ENCODE measurements around the gene CDC6.

Gene CDC6

GRCh38 chr17:40323391-40324381 is 36.0 kb downstream of the CDC6 start:
- DNase-seq = peak; percentile 58 to 62

DNA sequence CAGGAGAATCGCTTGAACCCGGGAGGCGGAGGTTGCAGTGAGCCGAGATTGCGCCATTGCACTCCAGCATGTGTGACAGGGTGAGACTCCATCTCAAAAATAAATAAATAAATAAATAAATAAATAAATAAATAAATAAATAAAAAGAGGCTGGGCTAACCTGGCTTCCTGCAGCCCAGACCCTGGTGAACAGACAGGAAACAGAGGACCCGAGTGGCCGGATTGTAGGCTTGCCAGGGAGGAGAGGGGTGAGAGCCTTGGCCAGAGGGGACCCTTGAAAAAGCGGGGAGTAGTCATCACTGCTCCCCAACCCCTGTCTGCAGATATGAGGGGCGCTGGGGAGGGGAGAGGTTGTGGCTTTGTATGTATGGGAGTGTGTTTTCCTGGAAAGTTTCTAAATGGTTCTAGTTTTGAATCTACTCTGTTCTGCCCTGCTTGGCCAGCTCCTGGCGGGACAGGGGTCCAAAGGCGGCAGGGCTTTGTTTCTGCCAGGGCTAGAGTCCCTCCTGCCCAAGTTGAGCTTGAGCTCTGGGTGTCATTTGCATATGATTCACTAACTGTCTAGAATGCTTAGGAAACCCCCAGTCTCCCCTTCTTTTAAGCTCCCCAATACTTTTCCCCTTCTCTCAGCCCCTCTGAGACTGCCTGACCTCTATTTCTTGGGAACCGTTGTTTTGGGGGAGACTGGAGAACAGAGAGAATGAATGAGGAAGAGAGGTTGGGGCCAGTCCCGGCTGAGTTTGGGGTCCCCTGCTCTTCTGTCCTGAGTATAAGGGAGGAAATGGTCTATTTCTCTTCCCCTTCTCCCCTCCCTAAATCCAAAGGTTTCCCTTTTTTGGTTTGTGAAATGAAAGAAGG is 37.7 kb downstream of the CDC6 start:
- DNase-seq = no peak

GRCh38 chr17:40326014-40326831 is 38.5 kb downstream of the CDC6 start:
- DNase-seq = no peak

- DNase-seq = no peak
These were observed 39.1 kb downstream of the CDC6 start for GRCh38 chr17:40326832-40327199.

DNA sequence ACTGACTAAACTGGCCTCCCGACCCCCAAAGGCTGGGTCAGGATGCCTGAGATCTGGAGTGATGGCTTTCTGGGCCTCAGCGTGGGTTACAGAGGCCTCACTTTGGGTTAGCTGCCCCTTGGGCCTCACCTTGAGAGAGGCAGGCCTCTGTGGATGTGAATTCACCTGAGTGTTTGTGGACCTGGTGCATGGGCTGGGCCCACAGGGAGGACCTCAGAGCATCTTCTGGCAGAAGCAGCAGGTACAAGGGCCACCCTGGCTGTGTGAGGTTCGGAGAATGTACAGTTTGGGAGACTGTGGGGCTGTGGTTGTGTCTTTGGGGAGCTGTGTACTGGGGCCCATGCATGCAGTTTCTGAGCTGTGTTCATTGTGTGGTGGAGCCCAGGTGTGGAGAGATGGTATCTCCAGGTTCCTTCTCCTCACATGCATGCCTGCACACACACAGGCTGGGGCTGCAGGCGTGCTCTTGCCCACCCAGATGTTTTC is 39.6 kb downstream of the CDC6 start:
- DNase-seq = no peak

DNA sequence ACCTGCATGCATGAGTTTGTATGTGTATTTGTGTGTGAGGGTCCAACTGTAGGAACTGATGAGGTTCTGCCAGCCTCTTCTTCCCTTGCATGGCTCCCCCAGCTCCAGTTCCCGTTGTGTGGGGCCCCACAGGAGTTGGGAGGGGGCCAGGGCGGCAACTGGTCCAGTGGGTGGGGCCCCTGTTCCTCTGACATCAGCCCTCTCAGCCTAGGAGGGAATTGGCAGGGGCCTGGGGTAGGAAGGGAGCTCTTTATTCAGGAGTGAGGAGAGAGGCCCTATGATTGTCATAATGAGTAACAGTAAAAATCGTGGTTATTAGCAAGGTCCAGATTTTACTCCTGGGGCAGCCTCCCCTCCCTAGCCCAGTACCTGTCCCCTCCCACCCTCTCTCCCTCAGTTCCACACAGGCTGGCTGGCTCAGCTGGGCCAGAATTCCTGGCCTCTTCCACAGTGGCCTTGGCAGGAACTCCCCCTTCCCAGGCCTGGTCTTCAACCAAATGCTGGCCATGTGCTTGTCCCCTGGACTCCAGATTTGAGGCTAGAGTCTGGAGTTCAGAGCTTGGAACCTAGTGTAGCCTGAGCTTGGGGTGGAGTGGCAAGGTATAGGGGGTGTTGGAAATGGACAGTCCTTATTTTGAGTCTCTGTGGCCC is 40.2 kb downstream of the CDC6 start:
- DNase-seq = no peak

- no peak for DNase-seq
These were observed 40.7 kb downstream of the CDC6 start for GRCh38 chr17:40328386-40328766.

DNA sequence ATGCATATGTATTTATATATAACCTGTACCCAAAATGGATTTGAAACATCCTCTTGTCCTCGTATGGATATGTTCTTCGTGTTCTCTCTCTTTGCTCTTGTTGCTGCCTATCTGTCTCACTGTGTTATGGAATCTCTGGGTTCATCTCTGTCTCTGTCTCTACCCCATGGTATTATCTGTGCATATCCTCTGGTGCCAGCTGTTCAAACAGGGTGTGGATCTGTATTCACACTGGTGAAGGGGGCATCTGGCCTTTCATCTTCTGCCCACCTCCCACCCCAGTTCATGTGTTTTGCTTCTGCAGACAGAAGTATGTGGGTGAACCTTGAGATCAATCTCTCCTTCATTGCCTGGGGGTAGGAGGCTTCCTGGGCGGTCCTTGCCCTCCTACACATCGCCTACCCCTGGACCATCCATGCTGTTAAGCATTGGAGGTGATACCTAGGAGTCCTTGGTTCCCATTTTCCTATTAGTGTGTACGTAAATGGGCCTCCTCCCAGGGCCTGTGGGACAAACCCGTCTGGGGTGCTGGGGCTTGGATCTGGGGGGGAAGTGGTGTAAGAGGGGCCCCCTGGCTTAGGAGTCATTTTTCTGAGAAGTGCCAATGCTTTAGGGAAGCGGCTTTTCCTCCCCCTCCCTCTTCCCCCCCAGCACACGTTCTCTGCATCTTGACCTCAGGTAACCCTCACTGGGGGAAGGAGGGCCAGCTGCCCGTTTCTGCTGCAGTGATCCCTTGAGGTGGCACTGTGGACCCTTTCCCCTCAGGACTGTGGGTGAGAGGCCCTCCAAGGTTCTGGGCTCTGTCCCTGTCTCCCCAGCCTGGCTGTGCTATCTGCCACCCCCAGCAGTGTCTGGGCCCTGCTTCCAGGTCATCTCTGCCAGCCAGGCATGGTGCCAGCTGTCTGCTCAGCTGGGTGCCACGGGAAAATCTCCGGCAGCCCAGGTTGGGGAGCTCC is 42.4 kb downstream of the CDC6 start:
- peak; percentile 89 to 92 for DNase-seq

DNA sequence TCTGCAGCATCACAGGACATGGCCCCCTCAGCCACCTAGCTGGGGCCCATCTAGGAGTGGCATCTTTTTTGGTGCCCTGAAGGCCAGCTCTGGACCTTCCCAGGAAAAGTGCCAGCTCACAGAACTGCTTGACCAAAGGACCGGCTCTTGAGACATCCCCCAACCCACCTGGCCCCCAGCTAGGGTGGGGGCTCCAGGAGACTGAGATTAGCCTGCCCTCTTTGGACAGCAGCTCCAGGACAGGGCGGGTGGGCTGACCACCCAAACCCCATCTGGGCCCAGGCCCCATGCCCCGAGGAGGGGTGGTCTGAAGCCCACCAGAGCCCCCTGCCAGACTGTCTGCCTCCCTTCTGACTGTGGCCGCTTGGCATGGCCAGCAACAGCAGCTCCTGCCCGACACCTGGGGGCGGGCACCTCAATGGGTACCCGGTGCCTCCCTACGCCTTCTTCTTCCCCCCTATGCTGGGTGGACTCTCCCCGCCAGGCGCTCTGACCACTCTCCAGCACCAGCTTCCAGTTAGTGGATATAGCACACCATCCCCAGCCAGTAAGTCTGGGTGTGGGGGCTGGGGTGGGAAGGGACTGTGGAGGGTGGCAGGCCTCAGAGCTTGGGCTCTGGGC is 43.3 kb downstream of the CDC6 start:
- no peak for DNase-seq

DNA sequence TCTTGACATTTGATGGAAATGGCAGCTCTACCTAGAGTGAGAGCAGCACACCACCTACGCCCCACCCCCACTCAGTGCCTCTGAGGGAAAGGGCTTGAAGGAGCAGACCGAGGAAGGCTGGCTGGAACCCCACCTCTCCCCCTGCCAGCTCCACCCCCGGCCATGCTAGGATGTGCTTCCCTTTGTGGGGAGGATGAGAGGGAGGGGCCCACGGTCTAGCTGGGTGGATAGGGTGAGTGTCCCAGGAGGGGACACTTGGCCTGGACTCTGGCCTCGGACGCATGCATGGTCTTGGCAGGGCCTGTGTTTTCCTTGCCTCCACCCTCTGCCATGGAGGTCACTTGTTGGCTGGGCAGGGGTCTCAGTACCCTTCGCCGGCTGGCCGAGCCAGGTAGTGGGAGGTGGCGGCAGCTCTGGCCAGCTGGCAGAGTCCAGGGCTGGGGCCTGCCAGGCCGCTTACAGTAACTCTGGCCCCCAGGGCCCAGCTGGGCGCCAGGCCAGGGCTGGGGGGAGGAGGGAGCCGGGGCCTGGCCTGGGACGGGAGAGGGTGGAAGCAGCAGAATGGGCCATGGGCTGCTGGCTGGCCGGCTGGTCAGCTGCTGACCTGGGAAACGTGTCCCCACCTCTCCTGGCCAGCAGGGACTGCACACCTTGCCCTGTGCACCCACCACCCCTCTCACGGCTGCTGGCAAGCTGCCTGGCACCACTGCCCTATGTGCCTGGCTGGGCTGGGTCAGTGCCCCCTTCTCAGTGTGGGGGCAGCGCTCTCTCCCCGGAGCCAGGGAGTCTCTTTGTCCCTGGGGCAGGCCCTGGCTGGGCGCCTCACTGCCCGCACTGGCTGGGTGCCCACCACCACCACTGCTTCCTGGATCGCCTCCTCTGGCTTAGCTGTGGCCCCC is 44.3 kb downstream of the CDC6 start:
- peak; percentile 30 to 40 for DNase-seq

DNA sequence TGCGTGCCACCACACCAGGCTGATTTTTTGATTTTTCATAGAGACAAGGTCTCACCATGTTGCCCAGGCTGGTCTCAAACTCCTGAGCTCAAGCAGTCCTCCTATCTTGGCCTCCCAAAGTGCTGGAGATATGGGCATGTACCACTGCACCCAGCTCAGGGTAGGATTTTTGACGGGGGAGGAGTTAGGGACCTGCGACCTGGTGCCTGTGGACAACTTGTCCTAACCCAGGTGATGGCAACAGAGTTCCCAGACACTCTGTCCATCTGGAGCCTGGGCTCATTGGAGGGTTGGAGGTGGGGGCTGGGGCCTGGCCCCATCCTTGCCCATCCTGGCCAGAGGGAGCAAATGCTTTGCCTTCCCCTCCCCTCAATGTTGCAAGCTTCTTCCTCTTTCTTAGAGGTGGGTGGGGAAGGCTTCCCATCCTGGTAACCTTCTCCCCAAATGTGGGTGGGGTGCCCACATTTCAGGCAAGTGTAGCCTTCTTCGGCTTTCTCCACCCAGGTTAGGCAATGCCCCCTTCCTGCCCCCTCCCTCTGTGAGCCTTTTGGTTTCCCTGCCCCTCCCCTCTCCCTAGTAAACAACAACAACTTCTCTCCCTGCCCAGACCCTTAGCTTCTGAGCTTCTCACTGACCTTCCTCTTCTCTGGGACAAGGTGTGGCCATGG is 46.2 kb downstream of the CDC6 start:
- DNase-seq = peak; percentile 93 to 94

GRCh38 chr17:40335620-40336019 is 47.9 kb downstream of the CDC6 start:
- DNase-seq = no peak

DNA sequence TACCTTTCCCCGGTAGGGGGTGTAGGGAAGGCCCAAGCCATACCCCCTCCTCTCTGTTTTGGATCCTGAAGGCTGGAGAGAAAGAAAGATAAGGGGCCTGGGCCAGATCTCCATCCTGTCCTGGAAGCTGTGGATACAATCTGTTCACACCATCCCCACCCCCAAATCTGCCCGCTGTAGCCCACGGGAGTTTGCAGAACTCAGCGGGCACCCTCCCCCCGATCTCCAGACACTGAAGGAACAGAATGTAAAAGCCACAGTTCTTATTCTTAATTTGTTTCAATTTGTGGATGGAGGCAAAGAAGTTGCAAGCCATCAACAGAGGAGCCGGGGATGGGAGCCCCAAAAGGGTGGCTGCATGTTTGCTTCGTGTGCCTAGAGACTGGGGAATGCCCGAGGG is 49.7 kb downstream of the CDC6 start:
- DNase-seq = no peak

DNA sequence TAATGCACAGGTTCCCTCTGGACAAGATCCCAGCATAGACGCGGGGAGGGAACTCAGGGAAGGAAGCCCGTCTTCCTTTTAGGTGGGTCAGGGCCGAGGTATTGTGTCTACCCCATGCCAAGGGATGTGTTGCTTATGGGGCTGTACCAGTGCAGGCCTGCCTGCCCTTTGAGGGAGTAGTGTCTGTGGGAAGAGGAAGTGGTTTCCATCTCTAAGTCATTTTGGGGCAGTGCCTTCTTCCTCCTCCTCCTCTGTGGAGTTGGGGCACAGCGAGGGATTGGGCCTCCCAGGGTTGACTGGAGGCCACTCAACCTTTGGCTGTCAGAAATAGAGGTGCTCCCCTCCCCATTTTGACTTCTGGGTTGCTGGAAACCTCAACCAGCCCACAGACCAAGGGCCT is 50.4 kb downstream of the CDC6 start:
- peak in 1 of 2 donors; percentile 35 for DNase-seq

DNA sequence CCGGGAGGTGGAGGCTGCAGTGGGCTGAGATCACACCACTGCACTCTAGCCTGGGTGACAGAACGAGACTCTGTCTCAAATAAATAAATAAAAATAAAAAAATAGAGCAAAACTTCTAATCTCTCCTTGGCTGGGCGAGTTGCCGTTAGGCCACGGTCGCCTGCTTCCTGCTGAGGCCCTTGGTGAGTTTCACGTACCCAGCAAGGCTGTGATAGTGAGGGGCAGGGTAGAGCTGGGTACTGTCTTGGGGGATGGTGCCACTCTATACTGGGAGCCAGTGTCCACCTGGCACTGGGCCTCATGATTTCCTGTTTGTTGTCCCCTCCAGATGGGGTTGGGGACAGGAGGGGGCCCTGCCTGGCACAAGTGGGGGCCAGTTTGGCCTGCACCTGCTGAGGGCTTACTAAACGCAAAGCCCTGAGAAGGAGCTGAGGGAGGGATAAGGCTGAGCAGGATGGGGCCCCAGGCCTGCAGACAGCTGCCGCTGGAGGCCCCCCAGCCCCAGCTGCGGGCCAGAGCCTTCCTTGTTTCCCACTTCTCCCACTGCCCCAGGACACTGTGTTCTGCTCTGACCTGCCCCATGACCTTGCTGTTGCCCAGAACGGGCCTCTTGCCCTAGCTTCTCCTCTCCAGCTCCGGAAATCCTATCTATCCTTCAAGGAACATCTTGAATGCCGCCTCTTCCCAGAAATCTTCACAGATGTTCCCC is 51.4 kb downstream of the CDC6 start:
- DNase-seq = no peak

- no peak for DNase-seq
These were observed 52.6 kb downstream of the CDC6 start for GRCh38 chr17:40340327-40340726.

- DNase-seq = peak; percentile 96
These were observed 53.5 kb downstream of the CDC6 start for GRCh38 chr17:40340880-40341807.

Data from inflammatory macrophage (primary cell).